Osteoblast (primary cell): ENCODE data around the gene FHL2. TPM values are rescaled to one million over a fixed set of nuclear protein-coding genes. Genes with fewer than 3 reads are reported as not detected.
"Not testable (repeated sequence)": the region's sequence is repeated elsewhere in the genome, so short reads cannot be mapped to it uniquely, and the experiment has no call there.

ENCODE experiments used
- DNase-seq: peaks from one replicate; pipeline ENCODE4 v3.0.0; 2011; ENCODE audit warnings: low spot score, mixed read lengths; ENCODE audit not compliant: insufficient read length; ENCODE audit errors: missing footprints
- H2AFZ ChIP-seq: 2 replicates; pipeline ENCODE4 v1.6.0; 2011; ENCODE audit warnings: mild to moderate bottlenecking, low read length
- H3K27ac ChIP-seq: 2 replicates; pipeline ENCODE4 v1.5.1; 2011; ENCODE audit warnings: mild to moderate bottlenecking, low read depth, low read length, moderate library complexity
- H3K27me3 ChIP-seq: 2 replicates; pipeline ENCODE4 v1.6.0; 2012; ENCODE audit warnings: mild to moderate bottlenecking, control low read depth, inconsistent platforms, low read length, moderate library complexity; ENCODE audit not compliant: insufficient read depth
- H3K36me3 ChIP-seq: 2 replicates; pipeline ENCODE4 v1.5.1; 2011; ENCODE audit warnings: mild to moderate bottlenecking, low read length, control low read depth, moderate library complexity; ENCODE audit not compliant: insufficient read depth
- H3K4me1 ChIP-seq: 2 replicates; pipeline ENCODE4 v1.5.1; 2011; ENCODE audit warnings: mild to moderate bottlenecking, low read length, control low read depth, moderate library complexity; ENCODE audit not compliant: insufficient read depth
- H3K4me2 ChIP-seq: 2 replicates; pipeline ENCODE4 v1.6.0; 2011; ENCODE audit warnings: mild to moderate bottlenecking, low read length; ENCODE audit not compliant: insufficient read depth
- H3K4me3 ChIP-seq: fragments of 200-600 bp; sonication (generic); 3 replicates; pipeline ENCODE4 v1.5.1; 2012; ENCODE audit warnings: mild to moderate bottlenecking, low read length, inconsistent platforms; ENCODE audit not compliant: insufficient read depth
- H3K79me2 ChIP-seq: 2 replicates; pipeline ENCODE4 v1.6.0; 2012; ENCODE audit warnings: mild to moderate bottlenecking, low read length, control low read depth, inconsistent platforms; ENCODE audit not compliant: insufficient read depth
- H3K9me3 ChIP-seq: 2 replicates; pipeline ENCODE4 v1.5.1; 2011; ENCODE audit warnings: low read depth, low read length, control low read depth
- H4K20me1 ChIP-seq: 2 replicates; pipeline ENCODE4 v1.6.0; 2012; ENCODE audit warnings: mild to moderate bottlenecking, low read length, control low read depth; ENCODE audit not compliant: insufficient read depth
- total RNA-seq: library from RNA; depleted of rRNA; stranded (reverse); fragments of >200 nt; gene quantifications from 2 replicates; pipeline ENCODE4 v1.2.3, GENCODE V29; 2012
- TF ChIP-seq, protein P1 (sequence below): IDR thresholded peaks from 2 replicates; pipeline ENCODE4 v1.5.1; 2011; ENCODE audit warnings: mild to moderate bottlenecking, low read depth, low read length, moderate library complexity; ENCODE audit errors: extremely low read depth

The FHL2 gene
- total RNA-seq, 1 donor = 566 TPM

DNA sequence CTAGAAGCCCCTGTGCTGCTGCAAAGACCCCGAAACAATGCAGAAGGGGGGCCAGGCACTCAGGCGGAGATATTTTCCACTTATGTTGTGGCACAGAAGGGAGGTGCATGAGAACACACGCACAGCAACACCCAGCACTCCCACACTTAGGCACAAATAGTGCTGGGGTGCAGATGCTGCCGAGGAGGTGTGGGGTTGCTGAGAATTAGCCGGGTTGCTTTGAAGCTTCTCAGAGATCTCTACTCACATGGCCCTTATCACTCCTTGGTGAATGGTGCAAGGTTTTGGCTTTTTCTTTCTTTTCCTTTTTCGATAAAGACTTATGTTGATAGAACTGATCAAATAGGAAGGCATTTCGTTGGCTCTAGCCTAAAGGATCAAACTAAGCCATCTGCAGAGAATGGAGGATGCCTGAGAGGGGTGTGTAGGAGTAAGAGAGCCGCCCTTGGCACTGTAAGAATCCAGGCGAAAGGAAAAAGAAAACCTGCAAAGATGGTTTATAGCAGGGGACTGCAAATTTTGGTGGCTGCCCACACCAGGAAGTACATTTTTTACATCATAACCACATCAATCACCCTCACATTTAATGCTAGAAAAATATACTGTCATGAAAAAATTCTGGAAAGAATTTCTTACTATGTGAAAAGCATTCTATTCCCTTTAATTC is 27.9 kb upstream of the FHL2 start:
- no peaks in the 10 kb centered on the region for H3K4me1 ChIP-seq
- H3K36me3 ChIP-seq = no peaks in the 10 kb centered on the region
- H3K27me3 ChIP-seq = peaks cover 4% of the 10 kb centered on the region
- no peak overlapping the region for H3K27ac ChIP-seq
- no peak overlapping the region for H3K4me3 ChIP-seq
- no peak for DNase-seq
- H3K4me2 ChIP-seq = no peak overlapping the region
- TF ChIP-seq, protein P1, sequence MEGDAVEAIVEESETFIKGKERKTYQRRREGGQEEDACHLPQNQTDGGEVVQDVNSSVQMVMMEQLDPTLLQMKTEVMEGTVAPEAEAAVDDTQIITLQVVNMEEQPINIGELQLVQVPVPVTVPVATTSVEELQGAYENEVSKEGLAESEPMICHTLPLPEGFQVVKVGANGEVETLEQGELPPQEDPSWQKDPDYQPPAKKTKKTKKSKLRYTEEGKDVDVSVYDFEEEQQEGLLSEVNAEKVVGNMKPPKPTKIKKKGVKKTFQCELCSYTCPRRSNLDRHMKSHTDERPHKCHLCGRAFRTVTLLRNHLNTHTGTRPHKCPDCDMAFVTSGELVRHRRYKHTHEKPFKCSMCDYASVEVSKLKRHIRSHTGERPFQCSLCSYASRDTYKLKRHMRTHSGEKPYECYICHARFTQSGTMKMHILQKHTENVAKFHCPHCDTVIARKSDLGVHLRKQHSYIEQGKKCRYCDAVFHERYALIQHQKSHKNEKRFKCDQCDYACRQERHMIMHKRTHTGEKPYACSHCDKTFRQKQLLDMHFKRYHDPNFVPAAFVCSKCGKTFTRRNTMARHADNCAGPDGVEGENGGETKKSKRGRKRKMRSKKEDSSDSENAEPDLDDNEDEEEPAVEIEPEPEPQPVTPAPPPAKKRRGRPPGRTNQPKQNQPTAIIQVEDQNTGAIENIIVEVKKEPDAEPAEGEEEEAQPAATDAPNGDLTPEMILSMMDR = no peak
- H2AFZ ChIP-seq = no peak overlapping the region
- H3K79me2 ChIP-seq = no peaks in the 10 kb centered on the region
- no peaks in the 10 kb centered on the region for H4K20me1 ChIP-seq
- H3K9me3 ChIP-seq = no peaks in the 10 kb centered on the region

- Histone ChIP-seq H3K27me3 (peaks cover 4% of the 10 kb centered on the region), H2AFZ (no peak overlapping the region), H3K27ac (no peak overlapping the region), H3K9me3 (no peaks in the 10 kb centered on the region), H3K4me2 (no peak overlapping the region), H3K79me2 (no peaks in the 10 kb centered on the region), H3K4me3 (no peak overlapping the region), H4K20me1 (no peaks in the 10 kb centered on the region), H3K4me1 (no peaks in the 10 kb centered on the region), H3K36me3 (no peaks in the 10 kb centered on the region)
- TF ChIP-seq, protein P1 = no peak
- DNase-seq = no peak
Observed at GRCh38 chr2:105425936-105426625, 27.2 kb upstream of the FHL2 start.

DNA sequence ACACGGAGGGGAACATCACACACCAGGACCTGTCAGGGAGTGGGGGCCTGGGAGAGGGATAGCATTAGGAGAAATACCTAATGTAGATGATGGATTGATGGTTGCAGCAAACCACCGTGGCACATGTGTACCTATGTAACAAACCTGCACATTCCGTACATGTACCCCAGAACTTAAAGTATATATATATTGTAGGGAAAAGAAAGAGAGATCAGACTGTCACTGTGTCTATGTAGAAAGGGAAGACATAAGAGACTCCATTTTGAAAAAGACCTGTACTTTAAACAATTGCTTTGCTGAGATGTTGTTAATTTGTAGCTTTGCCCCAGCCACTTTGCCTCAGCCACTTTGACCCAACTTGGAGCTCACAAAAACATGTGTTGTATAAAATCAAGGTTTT is 26.0 kb upstream of the FHL2 start:
- H3K4me3 ChIP-seq, H4K20me1 ChIP-seq: not testable (repeated sequence)

DNA sequence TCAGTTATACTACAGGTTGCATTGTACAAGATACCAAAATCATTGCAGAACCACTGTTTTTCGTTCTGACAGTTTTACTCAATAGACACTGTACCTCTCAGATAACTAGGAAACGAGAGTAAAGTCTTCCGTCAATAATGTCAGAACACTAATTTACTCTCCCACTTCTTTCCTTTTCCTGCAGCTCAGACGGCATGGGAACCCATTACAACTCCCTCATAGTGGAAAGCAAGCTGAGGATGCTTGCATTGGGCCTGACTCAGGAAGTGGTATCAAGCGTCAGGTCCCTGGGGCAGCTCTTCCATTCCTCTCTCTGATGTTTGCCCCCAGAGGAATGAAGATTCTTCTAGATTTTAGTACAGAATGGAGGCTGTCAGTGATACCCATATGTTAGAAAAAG is 23.9 kb upstream of the FHL2 start:
- no peak overlapping the region for H3K4me3 ChIP-seq
- no peak for DNase-seq
- TF ChIP-seq, protein P1 = no peak

More for the DNA sequence above, 26.0 kb upstream of the FHL2 start:
- not testable (repeated sequence) for H3K9me3 ChIP-seq, H3K4me1 ChIP-seq, H3K79me2 ChIP-seq, H3K27me3 ChIP-seq, H3K36me3 ChIP-seq, H3K4me2 ChIP-seq, H3K27ac ChIP-seq, DNase-seq, H2AFZ ChIP-seq

More for the DNA sequence above, 23.9 kb upstream of the FHL2 start:
- H3K36me3 ChIP-seq = no peaks in the 10 kb centered on the region
- H3K27ac ChIP-seq = no peak overlapping the region
- H4K20me1 ChIP-seq = no peaks in the 10 kb centered on the region
- no peak overlapping the region for H3K4me2 ChIP-seq
- H3K27me3 ChIP-seq = peaks cover 10% of the 10 kb centered on the region
- peaks cover 6% of the 10 kb centered on the region for H3K4me1 ChIP-seq
- H3K9me3 ChIP-seq = peaks cover 6% of the 10 kb centered on the region
- H2AFZ ChIP-seq = no peak overlapping the region
- H3K79me2 ChIP-seq = no peaks in the 10 kb centered on the region
